GM12878 (cell line): ENCODE results near the gene GRAMD2B. TPM values are rescaled to one million over a fixed set of nuclear protein-coding genes. Genes with fewer than 3 reads are reported as not detected.
A peak's percentile ranks its signal among the peaks of the same experiment; 100 is the strongest.

Experiments used
- ATAC-seq: fragments of 200-7000 bp; cut with Tn5 transposase; 3 replicates; pipeline ENCODE4 v1.9.1; 2020; ENCODE audit warnings: mild to moderate bottlenecking, moderate library complexity
- BruUV-seq: library from RNA; stranded (reverse); fragments of 400-500 nt; replicated peaks from 2 replicates; lab custom pipeline; 2021; lab: Mats Ljungman, UMichigan
- CTCF ChIA-PET: fragments of 300-600 bp; sonication (Branson Sonifier 250); formaldehyde crosslinking; extraction: SDS; loops from one replicate; lab custom pipeline; 2021; ENCODE audit warnings: inconsistent platforms; lab: Yijun Ruan, JAX
- POLR2A ChIA-PET: fragments of 350-600 bp; formaldehyde crosslinking; extraction: SDS; loops from one replicate; lab custom pipeline; 2021; ENCODE audit warnings: inconsistent platforms; lab: Charles Lee
- RAD21 ChIA-PET: fragments of 300-600 bp; sonication (Branson Sonifier 250); formaldehyde crosslinking; loops from one replicate; lab custom pipeline; 2023; ENCODE audit warnings: antibody characterized with exemption; ENCODE audit not compliant: unreplicated experiment; lab: Charles Lee
- SMC1A ChIA-PET: fragments of 300-600 bp; sonication (Branson Sonifier 250); formaldehyde crosslinking; loops from one replicate; lab custom pipeline; 2023; ENCODE audit not compliant: unreplicated experiment, uncharacterized antibody; lab: Charles Lee
- DNase-seq: peaks from one replicate; pipeline ENCODE4 v3.0.0-alpha.2; 2011; ENCODE audit warnings: low read depth, low spot score
- FAIRE-seq: peaks from 3 replicates; lab custom pipeline; 2011; peaks lifted over from hg19 to GRCh38; lab: Jason Lieb, UNC
- H2AFZ ChIP-seq: 2 replicates; pipeline ENCODE4 v1.6.0; 2011; ENCODE audit warnings: low read depth, low read length, control low read depth; ENCODE audit not compliant: control insufficient read depth
- H3K27ac ChIP-seq: 2 replicates; pipeline ENCODE4 v1.5.1; 2011; ENCODE audit warnings: control low read depth; ENCODE audit not compliant: control insufficient read depth, insufficient read depth
- H3K27me3 ChIP-seq, 2 experiments: replicated peaks in 1 of 2; 2 replicates each; pipeline versions ENCODE4 v1.6.0 to v1.6.1; 2011; ENCODE audit warnings: low read length in 1 of 2; ENCODE audit not compliant: control insufficient read depth in 2 of 2, insufficient read depth in 2 of 2
- H3K36me3 ChIP-seq, 2 experiments: 2 replicates each; pipeline ENCODE4 v1.5.1; 2011; ENCODE audit warnings: low read length in 1 of 2; ENCODE audit not compliant: control insufficient read depth in 2 of 2, insufficient read depth in 2 of 2
- H3K4me1 ChIP-seq: 2 replicates; pipeline ENCODE4 v1.6.1; 2011; ENCODE audit warnings: mild to moderate bottlenecking, low read length, moderate library complexity, mixed read lengths; ENCODE audit not compliant: control insufficient read depth, insufficient read depth
- H3K4me2 ChIP-seq: 2 replicates; pipeline ENCODE4 v1.6.0; 2011; ENCODE audit warnings: control low read depth; ENCODE audit not compliant: control insufficient read depth, insufficient read depth
- H3K4me3 ChIP-seq: fragments of 200-600 bp; sonication (generic); 2 replicates; pipeline ENCODE4 v1.5.1; 2016
- H3K79me2 ChIP-seq: 2 replicates; pipeline ENCODE4 v1.6.0; 2011; ENCODE audit warnings: low read length; ENCODE audit not compliant: control insufficient read depth, insufficient read depth
- H3K9ac ChIP-seq: 2 replicates; pipeline ENCODE4 v1.8.0; 2011; ENCODE audit warnings: low read length, control low read depth, mixed read lengths; ENCODE audit not compliant: control insufficient read depth, insufficient read depth
- H3K9me3 ChIP-seq: replicated peaks from 3 replicates; pipeline ENCODE4 v1.5.1; 2011; ENCODE audit warnings: mild to moderate bottlenecking, low read length; ENCODE audit not compliant: control insufficient read depth, insufficient read depth
- H4K20me1 ChIP-seq: 2 replicates; pipeline ENCODE4 v1.6.0; 2011; ENCODE audit not compliant: control insufficient read depth, insufficient read depth
- BACH1 ChIP-seq: fragments of 450-650 bp; IDR thresholded peaks from 2 replicates; pipeline ENCODE4 v1.6.1; 2017; ENCODE audit warnings: mild to moderate bottlenecking, borderline replicate concordance
- CTCF ChIP-seq, 3 experiments: IDR thresholded peaks in 2 of 3; conservative IDR thresholded peaks in 1 of 3; 2 replicates each; pipeline ENCODE4 v1.5.1; 2011; ENCODE audit warnings: low read depth in 3 of 3, low read length in 3 of 3, mild to moderate bottlenecking in 3 of 3, control low read depth in 2 of 3, moderate library complexity in 2 of 3, inconsistent platforms in 1 of 3, mixed read lengths in 1 of 3; ENCODE audit not compliant: control insufficient read depth in 2 of 3, insufficient read depth in 1 of 3; ENCODE audit errors: extremely low read depth in 1 of 3
- RAD21 ChIP-seq: IDR thresholded peaks from 2 replicates; pipeline ENCODE4 v1.6.1; 2011; ENCODE audit warnings: mild to moderate bottlenecking, low read depth, low read length, moderate library complexity; ENCODE audit not compliant: insufficient read depth
- SMC3 ChIP-seq: IDR thresholded peaks from 2 replicates; pipeline ENCODE4 v1.6.1; 2011; ENCODE audit warnings: low read length, improper control_type of control experiment, borderline replicate concordance
- YY1 ChIP-seq: IDR thresholded peaks from 2 replicates; pipeline ENCODE4 v1.6.1; 2011; ENCODE audit warnings: low read depth, mild to moderate bottlenecking, low read length
- ZNF24 ChIP-seq: fragments of 450-650 bp; IDR thresholded peaks from 2 replicates; pipeline ENCODE4 v1.6.1; 2017; ENCODE audit warnings: antibody characterized with exemption, mild to moderate bottlenecking
- WGBS: methylation state at CpG from one replicate; pipeline ENCODE4 v1.1.6; 2016; ENCODE audit warnings: low lambda C conversion rate; ENCODE audit not compliant: insufficient replicate concordance, insufficient coverage; ENCODE audit errors: missing lambda C conversion rate; 5-methylcytosine and 5-hydroxymethylcytosine counted together
- in situ Hi-C: fragments of 300-500 bp; cut with MboI; formaldehyde crosslinking; loops from 9 replicates; pipeline ENCODE4 v1.14.3; 2018; ENCODE audit warnings: mixed read lengths
- intact Hi-C: fragments of 100-400 bp; cut with micrococcal nuclease; formaldehyde crosslinking; loops from one replicate; pipeline ENCODE4 v1.14.2; 2022; ENCODE audit not compliant: unreplicated experiment
- polyA plus RNA-seq, 11 experiments: library from polyadenylated mRNA; depleted of rRNA in 4 of 11; unstranded in 6 of 11; stranded (reverse) in 5 of 11; fragments of >200 nt; fragmentation: Nextera tagmentation in 4 of 11; fragmentation: Illumina TruSeq in 1 of 11; extraction: Ambion mirVana in 4 of 11; extraction: Trizol in 1 of 11; gene quantifications; 1 replicate in 1 of 11; 2 replicates in 10 of 11; pipeline versions ENCODE4 v1.2.1 to v1.2.3, GENCODE V29; 2011 to 2016; ENCODE audit warnings: inconsistent platforms in 2 of 11, missing spikeins in 2 of 11, low read depth in 1 of 11
- total RNA-seq, 4 experiments: library from RNA; depleted of rRNA in 3 of 4; stranded (reverse); fragments of >200 nt in 3 of 4; fragmentation: Illumina TruSeq in 1 of 4; extraction: Trizol in 1 of 4; gene quantifications; 2 replicates each; pipeline versions ENCODE4 v1.2.1 to v1.2.3, GENCODE V29; 2013 to 2021

GRAMD2B gene
- total and polyA plus RNA-seq, 10 of the 15 experiments (the other 5 are each of a cell fraction or from before 2014, with no cell fraction given), result 1.9 to 21.5 (median 8.4) TPM

- no peak overlapping the region for H3K4me2 ChIP-seq
- intact Hi-C loops (loop anchor here (2.0 to 5.0 kb wide), 2 partner anchors 37 to 145 kb away; no protein-coding TSS in a partner anchor), in situ Hi-C loops (no loop called here)
- ChIA-PET POLR2A (no interaction called here), CTCF (interaction anchor here (0.6 to 4.2 kb wide), 37 partner anchors 10 to 1542 kb away, joined by 3 to 133 read pairs (median 4); partner anchors contain the start of gene PHAX), RAD21 (interaction anchor here (1.1 to 2.8 kb wide), 8 partner anchors 38 to 161 kb away, joined by 3 to 20 read pairs (median 8); no protein-coding TSS in a partner anchor), SMC1A (interaction anchor here (0.9 to 3.1 kb wide), 15 partner anchors 11 to 161 kb away, joined by 3 to 40 read pairs (median 5); no protein-coding TSS in a partner anchor)
- H3K27ac ChIP-seq, result no peak overlapping the region
- no peaks in the 10 kb centered on the region for H3K36me3 ChIP-seq
- 27% methylated on average over 3 of the region's 3 CpGs for WGBS
- H3K4me1 ChIP-seq, result no peaks in the 10 kb centered on the region
- H3K9me3 ChIP-seq, result no peaks in the 10 kb centered on the region
- H2AFZ ChIP-seq, result peak overlapping the region; percentile 46
- no peak overlapping the region for H3K9ac ChIP-seq
- no peaks in the 10 kb centered on the region for H3K79me2 ChIP-seq
- BruUV-seq, result no TSS peak
- FAIRE-seq (peak; percentile 81), ATAC-seq (peak; percentile 84), DNase-seq (no peak)
- no peaks in the 10 kb centered on the region for H3K27me3 ChIP-seq
- H4K20me1 ChIP-seq, result no peaks in the 10 kb centered on the region
- TF ChIP-seq YY1, result 0 out of 2 replicates have a peak, but pooled peaks have one; percentile 11
- TF ChIP-seq ZNF24, result no peak
- TF ChIP-seq BACH1, result no peak
- peak; percentile 54 to 69 (median 69) for TF ChIP-seq CTCF (IDR thresholded peaks at IDR 0.05 in 2 of 3, conservative IDR thresholded peaks at IDR 0.05 in 1 of 3; ENCODE audit: control insufficient read depth in 2 of 3, extremely low read depth in 1 of 3, insufficient read depth in 1 of 3, low read depth in 3 of 3, low read length in 3 of 3)
- TF ChIP-seq RAD21, result peak; percentile 74
- peak; percentile 62 for TF ChIP-seq SMC3
- H3K4me3 ChIP-seq, result no peak overlapping the region
These were observed 76.7 kb downstream of the GRAMD2B start for GRCh38 chr5:126499853-126500342.
